Keratinocyte (primary cell): ENCODE measurements around the gene BBS9. TPM values are rescaled to one million over a fixed set of nuclear protein-coding genes. Genes with fewer than 3 reads are reported as not detected.

Experiments used
- DNase-seq: peaks from one replicate; pipeline ENCODE4 v3.0.0-alpha.2; 2011; ENCODE audit warnings: low read depth, missing footprints, low spot score
- FAIRE-seq: peaks from 2 replicates; lab custom pipeline; 2011; peaks lifted over from hg19 to GRCh38; lab: Jason Lieb, UNC
- H2AFZ ChIP-seq: 2 replicates; pipeline ENCODE4 v1.6.0; 2012; ENCODE audit warnings: low read length, control low read depth, inconsistent platforms; ENCODE audit not compliant: control insufficient read depth
- H3K27ac ChIP-seq: 2 replicates; pipeline ENCODE4 v1.5.1; 2011; ENCODE audit warnings: low read length; ENCODE audit not compliant: control insufficient read depth, insufficient read depth
- H3K27me3 ChIP-seq: 3 replicates; pipeline ENCODE4 v1.6.0; 2011; ENCODE audit warnings: low read length; ENCODE audit not compliant: control insufficient read depth, insufficient read depth; ENCODE audit errors: extremely low read depth
- H3K36me3 ChIP-seq, 2 experiments: 2 replicates in 1 of 2; 3 replicates in 1 of 2; pipeline ENCODE4 v1.5.1; 2011; ENCODE audit warnings: low read length in 2 of 2, mild to moderate bottlenecking in 1 of 2; ENCODE audit not compliant: control insufficient read depth in 2 of 2, insufficient read depth in 2 of 2; ENCODE audit errors: extremely low read depth in 1 of 2
- H3K4me1 ChIP-seq: 3 replicates; pipeline ENCODE4 v1.5.1; 2011; ENCODE audit warnings: low read length; ENCODE audit not compliant: control insufficient read depth, insufficient read depth; ENCODE audit errors: extremely low read depth
- H3K4me2 ChIP-seq: 3 replicates; pipeline ENCODE4 v1.6.0; 2011; ENCODE audit warnings: low read depth, low read length; ENCODE audit not compliant: control insufficient read depth, insufficient read depth; ENCODE audit errors: extremely low read depth
- H3K4me3 ChIP-seq, 3 experiments: fragments of 200-600 bp in 1 of 3; sonication (generic) in 1 of 3; 2 replicates in 2 of 3; 3 replicates in 1 of 3; pipeline ENCODE4 v1.5.1; 2011 to 2016; ENCODE audit warnings: low read length in 3 of 3, mild to moderate bottlenecking in 3 of 3, control low read depth in 2 of 3, inconsistent platforms in 1 of 3, low read depth in 1 of 3, mixed read lengths in 1 of 3, mixed run types in 1 of 3, moderate library complexity in 1 of 3; ENCODE audit not compliant: control insufficient read depth in 2 of 3, insufficient read depth in 2 of 3; ENCODE audit errors: extremely low read depth in 1 of 3
- H3K79me2 ChIP-seq: 2 replicates; pipeline ENCODE4 v1.6.0; 2012; ENCODE audit warnings: low read length; ENCODE audit not compliant: control insufficient read depth, insufficient read depth
- H3K9ac ChIP-seq: 3 replicates; pipeline ENCODE4 v1.6.0; 2011; ENCODE audit warnings: low read length; ENCODE audit not compliant: control insufficient read depth, insufficient read depth; ENCODE audit errors: extremely low read depth
- H3K9me1 ChIP-seq: 3 replicates; pipeline ENCODE4 v1.6.0; 2011; ENCODE audit warnings: low read length; ENCODE audit not compliant: control insufficient read depth, insufficient read depth; ENCODE audit errors: extremely low read depth
- H3K9me3 ChIP-seq: 2 replicates; pipeline ENCODE4 v1.5.1; 2012; ENCODE audit warnings: low read depth, low read length; ENCODE audit not compliant: control insufficient read depth
- H4K20me1 ChIP-seq: 3 replicates; pipeline ENCODE4 v1.6.0; 2011; ENCODE audit warnings: low read length; ENCODE audit not compliant: control insufficient read depth, insufficient read depth; ENCODE audit errors: extremely low read depth
- CTCF ChIP-seq, 3 experiments: IDR thresholded peaks in 1 of 3; conservative IDR thresholded peaks in 1 of 3; optimal IDR thresholded peaks in 1 of 3; 2 replicates in 2 of 3; 3 replicates in 1 of 3; pipeline versions ENCODE3 to v1.5.1; 2011; ENCODE audit warnings: low read length in 3 of 3, mild to moderate bottlenecking in 3 of 3, moderate library complexity in 2 of 3, control low read depth in 1 of 3, inconsistent platforms in 1 of 3; ENCODE audit not compliant: insufficient read depth in 2 of 3; ENCODE audit errors: extremely low read depth in 1 of 3
- EZH2 ChIP-seq: IDR thresholded peaks from one replicate; pipeline ENCODE4 v1.6.1; 2012; ENCODE audit warnings: inconsistent platforms, mild to moderate bottlenecking, low read length, moderate library complexity
- dilution Hi-C: fragments of 300-500 bp; cut with MboI; formaldehyde crosslinking; loops from one replicate; pipeline ENCODE4 v1.7.0; 2020; ENCODE audit warnings: low sequenced_read_pairs; ENCODE audit not compliant: extremely low pct_ligation_motif_present
- polyA plus RNA-seq, 5 experiments: library from polyadenylated mRNA; depleted of rRNA in 3 of 5; stranded (reverse) in 3 of 5; stranded (forward) in 1 of 5; unstranded in 1 of 5; fragments of >200 nt; gene quantifications; 1 replicate in 1 of 5; 2 replicates in 3 of 5; 3 replicates in 1 of 5; pipeline versions ENCODE4 v1.2.1 to v1.2.3, GENCODE V29; 2011 to 2012; ENCODE audit warnings: missing spikeins in 2 of 5, low read depth in 1 of 5, low replicate concordance in 1 of 5

The BBS9 gene
- polyA plus RNA-seq, 1 donor (not counting 4 experiments of a cell fraction or from before 2014, with no cell fraction given), result 7.6 TPM

- DNase-seq (no peak), FAIRE-seq (no peak)
- Histone ChIP-seq H3K79me2 (no peaks in the 10 kb centered on the region), H4K20me1 (no peaks in the 10 kb centered on the region), H3K27ac (no peak overlapping the region), H3K36me3 (no peaks in the 10 kb centered on the region), H3K4me3 (no peak overlapping the region), H3K4me1 (peaks cover 6% of the 10 kb centered on the region), H3K4me2 (peak overlapping the region; percentile 8), H3K9me3 (no peaks in the 10 kb centered on the region), H3K27me3 (no peaks in the 10 kb centered on the region), H3K9ac (no peak overlapping the region), H2AFZ (no peak overlapping the region), H3K9me1 (no peaks in the 10 kb centered on the region)
- TF ChIP-seq CTCF (optimal IDR thresholded peaks at IDR 0.05 in 1 of 3, IDR thresholded peaks at IDR 0.05 in 1 of 3, conservative IDR thresholded peaks at IDR 0.05 in 1 of 3; ENCODE audit: extremely low read depth in 1 of 3, insufficient read depth in 2 of 3, low read length in 3 of 3) (no peak), EZH2 (no peak)
- dilution Hi-C loops, result no loop called here
Observed at GRCh38 chr7:33590916-33591315, 461.6 kb downstream of the BBS9 start.

- H3K4me1 ChIP-seq, result peaks cover 6% of the 10 kb centered on the region
- no peak overlapping the region for H2AFZ ChIP-seq
- no peak overlapping the region for H3K9ac ChIP-seq
- no peaks in the 10 kb centered on the region for H3K9me1 ChIP-seq
- H3K27ac ChIP-seq, result no peak overlapping the region
- no peak overlapping the region for H3K4me3 ChIP-seq
- no peaks in the 10 kb centered on the region for H3K79me2 ChIP-seq
- no peaks in the 10 kb centered on the region for H3K27me3 ChIP-seq
- H3K9me3 ChIP-seq, result no peaks in the 10 kb centered on the region
- H3K36me3 ChIP-seq, result no peaks in the 10 kb centered on the region
- FAIRE-seq (no peak), DNase-seq (no peak)
- H3K4me2 ChIP-seq, result no peak overlapping the region
- dilution Hi-C loops, result no loop called here
- TF ChIP-seq CTCF (optimal IDR thresholded peaks at IDR 0.05 in 1 of 3, IDR thresholded peaks at IDR 0.05 in 1 of 3, conservative IDR thresholded peaks at IDR 0.05 in 1 of 3; ENCODE audit: extremely low read depth in 1 of 3, insufficient read depth in 2 of 3, low read length in 3 of 3), result no peak
- no peak for TF ChIP-seq EZH2
- H4K20me1 ChIP-seq, result no peaks in the 10 kb centered on the region
Observed at GRCh38 chr7:33591490-33591889, 462.1 kb downstream of the BBS9 start.
